ENCODE data around the gene HACE1.

The HACE1 gene

GRCh38 chr6:104700371-104701185 lies 159.1 kb downstream of the HACE1 start:
- Histone ChIP-seq H3K9ac (ENCODE audit: low read length) (no peak overlapping the region), H3K4me1 (ENCODE audit: control insufficient read depth, low read depth, low read length) (no peaks in the 10 kb centered on the region), H3K27me3 (ENCODE audit: control insufficient read depth, insufficient read depth, low read length) (no peaks in the 10 kb centered on the region), H3K36me3 (ENCODE audit: control insufficient read depth, low read depth, low read length) (no peaks in the 10 kb centered on the region), H3K9me3 (ENCODE audit: control insufficient read depth, low read depth, low read length) (no peaks in the 10 kb centered on the region), H3K27ac (ENCODE audit: low read length) (no peak overlapping the region), H3K4me3 (ENCODE audit: low read length) (no peak overlapping the region)

- Histone ChIP-seq H3K9me3 (ENCODE audit: control insufficient read depth, low read depth, low read length) (no peaks in the 10 kb centered on the region), H3K27ac (ENCODE audit: low read length) (no peak overlapping the region), H3K27me3 (ENCODE audit: control insufficient read depth, insufficient read depth, low read length) (no peaks in the 10 kb centered on the region), H3K4me3 (ENCODE audit: low read length) (no peak overlapping the region), H3K9ac (ENCODE audit: low read length) (no peak overlapping the region), H3K4me1 (ENCODE audit: control insufficient read depth, low read depth, low read length) (no peaks in the 10 kb centered on the region), H3K36me3 (ENCODE audit: control insufficient read depth, low read depth, low read length) (no peaks in the 10 kb centered on the region)
These were observed 160.0 kb downstream of the HACE1 start for GRCh38 chr6:104699593-104700329.

- Histone ChIP-seq H3K36me3 (ENCODE audit: control insufficient read depth, low read depth, low read length) (no peaks in the 10 kb centered on the region), H3K27ac (ENCODE audit: low read length) (no peak overlapping the region), H3K4me1 (ENCODE audit: control insufficient read depth, low read depth, low read length) (no peaks in the 10 kb centered on the region), H3K4me3 (ENCODE audit: low read length) (no peak overlapping the region), H3K27me3 (ENCODE audit: control insufficient read depth, insufficient read depth, low read length) (no peaks in the 10 kb centered on the region), H3K9ac (ENCODE audit: low read length) (no peak overlapping the region), H3K9me3 (ENCODE audit: control insufficient read depth, low read depth, low read length) (no peaks in the 10 kb centered on the region)
These were observed 160.7 kb downstream of the HACE1 start for GRCh38 chr6:104698979-104699378.

- no peak overlapping the region for H3K9ac ChIP-seq (ENCODE audit: low read length)
- H3K4me1 ChIP-seq (ENCODE audit: control insufficient read depth, low read depth, low read length): no peaks in the 10 kb centered on the region
- H3K27me3 ChIP-seq (ENCODE audit: control insufficient read depth, insufficient read depth, low read length): no peaks in the 10 kb centered on the region
These were observed 167.7 kb downstream of the HACE1 start for GRCh38 chr6:104692008-104692407.

GRCh38 chr6:104689551-104690205 lies 170.0 kb downstream of the HACE1 start:
- H3K27me3 ChIP-seq (ENCODE audit: control insufficient read depth, insufficient read depth, low read length): no peaks in the 10 kb centered on the region
- no peaks in the 10 kb centered on the region for H3K9me3 ChIP-seq (ENCODE audit: control insufficient read depth, low read depth, low read length)
- no peaks in the 10 kb centered on the region for H3K4me1 ChIP-seq (ENCODE audit: control insufficient read depth, low read depth, low read length)
- no peak overlapping the region for H3K27ac ChIP-seq (ENCODE audit: low read length)
- no peak overlapping the region for H3K4me3 ChIP-seq (ENCODE audit: low read length)
- no peaks in the 10 kb centered on the region for H3K36me3 ChIP-seq (ENCODE audit: control insufficient read depth, low read depth, low read length)
- no peak overlapping the region for H3K9ac ChIP-seq (ENCODE audit: low read length)

More at GRCh38 chr6:104692008-104692407, 167.7 kb downstream of the HACE1 start:
- H3K4me3 ChIP-seq (ENCODE audit: low read length): no peak overlapping the region
- no peaks in the 10 kb centered on the region for H3K36me3 ChIP-seq (ENCODE audit: control insufficient read depth, low read depth, low read length)
- no peaks in the 10 kb centered on the region for H3K9me3 ChIP-seq (ENCODE audit: control insufficient read depth, low read depth, low read length)
- H3K27ac ChIP-seq (ENCODE audit: low read length): no peak overlapping the region

GRCh38 chr6:104688283-104688969 lies 171.3 kb downstream of the HACE1 start:
- Histone ChIP-seq H3K36me3 (ENCODE audit: control insufficient read depth, low read depth, low read length) (no peaks in the 10 kb centered on the region), H3K27ac (ENCODE audit: low read length) (no peak overlapping the region), H3K27me3 (ENCODE audit: control insufficient read depth, insufficient read depth, low read length) (no peaks in the 10 kb centered on the region), H3K4me3 (ENCODE audit: low read length) (no peak overlapping the region), H3K9ac (ENCODE audit: low read length) (no peak overlapping the region), H3K4me1 (ENCODE audit: control insufficient read depth, low read depth, low read length) (no peaks in the 10 kb centered on the region), H3K9me3 (ENCODE audit: control insufficient read depth, low read depth, low read length) (no peaks in the 10 kb centered on the region)

GRCh38 chr6:104686550-104687175 lies 173.1 kb downstream of the HACE1 start:
- H3K36me3 ChIP-seq (ENCODE audit: control insufficient read depth, low read depth, low read length): no peaks in the 10 kb centered on the region
- no peak overlapping the region for H3K9ac ChIP-seq (ENCODE audit: low read length)
- no peaks in the 10 kb centered on the region for H3K4me1 ChIP-seq (ENCODE audit: control insufficient read depth, low read depth, low read length)
- no peak overlapping the region for H3K27ac ChIP-seq (ENCODE audit: low read length)
- no peaks in the 10 kb centered on the region for H3K27me3 ChIP-seq (ENCODE audit: control insufficient read depth, insufficient read depth, low read length)
- no peak overlapping the region for H3K4me3 ChIP-seq (ENCODE audit: low read length)
- no peaks in the 10 kb centered on the region for H3K9me3 ChIP-seq (ENCODE audit: control insufficient read depth, low read depth, low read length)

GRCh38 chr6:104685871-104686549 lies 173.7 kb downstream of the HACE1 start:
- Histone ChIP-seq H3K9ac (ENCODE audit: low read length) (no peak overlapping the region), H3K36me3 (ENCODE audit: control insufficient read depth, low read depth, low read length) (no peaks in the 10 kb centered on the region), H3K4me1 (ENCODE audit: control insufficient read depth, low read depth, low read length) (no peaks in the 10 kb centered on the region), H3K9me3 (ENCODE audit: control insufficient read depth, low read depth, low read length) (no peaks in the 10 kb centered on the region), H3K27me3 (ENCODE audit: control insufficient read depth, insufficient read depth, low read length) (no peaks in the 10 kb centered on the region), H3K4me3 (ENCODE audit: low read length) (no peak overlapping the region), H3K27ac (ENCODE audit: low read length) (no peak overlapping the region)

- Histone ChIP-seq H3K27me3 (ENCODE audit: control insufficient read depth, insufficient read depth, low read length) (no peaks in the 10 kb centered on the region), H3K9me3 (ENCODE audit: control insufficient read depth, low read depth, low read length) (no peaks in the 10 kb centered on the region), H3K4me3 (ENCODE audit: low read length) (no peak overlapping the region), H3K9ac (ENCODE audit: low read length) (no peak overlapping the region), H3K36me3 (ENCODE audit: control insufficient read depth, low read depth, low read length) (no peaks in the 10 kb centered on the region), H3K27ac (ENCODE audit: low read length) (no peak overlapping the region), H3K4me1 (ENCODE audit: control insufficient read depth, low read depth, low read length) (no peaks in the 10 kb centered on the region)
These were observed 174.8 kb downstream of the HACE1 start for GRCh38 chr6:104684911-104685415.

GRCh38 chr6:104683809-104684208 lies 175.9 kb downstream of the HACE1 start:
- no peak overlapping the region for H3K9ac ChIP-seq (ENCODE audit: low read length)
- H3K9me3 ChIP-seq (ENCODE audit: control insufficient read depth, low read depth, low read length): no peaks in the 10 kb centered on the region
- no peak overlapping the region for H3K4me3 ChIP-seq (ENCODE audit: low read length)
- H3K27me3 ChIP-seq (ENCODE audit: control insufficient read depth, insufficient read depth, low read length): no peaks in the 10 kb centered on the region
- H3K27ac ChIP-seq (ENCODE audit: low read length): no peak overlapping the region
- no peaks in the 10 kb centered on the region for H3K36me3 ChIP-seq (ENCODE audit: control insufficient read depth, low read depth, low read length)
- H3K4me1 ChIP-seq (ENCODE audit: control insufficient read depth, low read depth, low read length): no peaks in the 10 kb centered on the region

Measured in iPS-18a (cell line).